GM23248 (cell line): ENCODE data around the gene VNN1.

Experiments
- EZH2 ChIP-seq: fragments of 200-600 bp; sonication (generic); IDR thresholded peaks from 2 replicates; pipeline ENCODE4 v1.6.1; 2018; ENCODE audit warnings: antibody characterized with exemption, mild to moderate bottlenecking; ENCODE audit not compliant: insufficient read depth, poor library complexity, severe bottlenecking
- EZH2phosphoT487 ChIP-seq: fragments of 200-600 bp; sonication (generic); IDR thresholded peaks from 2 replicates; pipeline ENCODE4 v1.6.1; 2018; ENCODE audit warnings: antibody characterized with exemption, moderate library complexity, mild to moderate bottlenecking, low read depth; ENCODE audit not compliant: insufficient read depth

- TF ChIP-seq EZH2 (no peak), EZH2phosphoT487 (no peak)
Measured at GRCh38 chr6:132651062-132651461, 62.8 kb downstream of the VNN1 start.
